HepG2 (cell line): ENCODE data around the gene REPS2. TPM values are rescaled to one million over a fixed set of nuclear protein-coding genes. Genes with fewer than 3 reads are reported as not detected.

ENCODE experiments used
- ATAC-seq: fragments of 200-7000 bp; cut with Tn5 transposase; 3 replicates; pipeline ENCODE4 v1.9.1; 2020; ENCODE audit warnings: mild to moderate bottlenecking, moderate library complexity
- BruUV-seq: library from RNA; stranded (reverse); fragments of 400-500 nt; replicated peaks from 2 replicates; lab custom pipeline; 2021; lab: Mats Ljungman, UMichigan
- CTCF ChIA-PET: fragments of 300-600 bp; formaldehyde crosslinking; extraction: SDS; loops from one replicate; lab custom pipeline; 2021; ENCODE audit warnings: low total read pairs, inconsistent platforms, low intra/inter-chr PET ratio; lab: Yijun Ruan, JAX
- POLR2A ChIA-PET: fragments of 350-600 bp; sonication (Branson Sonifier 250); formaldehyde crosslinking; loops from one replicate; lab custom pipeline; 2020; ENCODE audit warnings: antibody characterized with exemption, inconsistent platforms; lab: Yijun Ruan, JAX
- DNase-seq: peaks from one replicate; pipeline ENCODE4 v3.0.0-alpha.2; 2015; ENCODE audit warnings: low spot score
- FAIRE-seq: peaks from 3 replicates; lab custom pipeline; 2011; peaks lifted over from hg19 to GRCh38; lab: Jason Lieb, UNC
- H2AFZ ChIP-seq: one replicate; pipeline ENCODE4 v1.6.1; 2011; ENCODE audit warnings: low read length, inconsistent platforms
- H3K27ac ChIP-seq: fragments of 300-600 bp; 3 replicates; pipeline ENCODE4 v1.8.0; 2011; ENCODE audit warnings: mixed run types, mild to moderate bottlenecking, mixed read lengths, low read length, inconsistent platforms; ENCODE audit not compliant: insufficient read depth; ENCODE audit errors: extremely low read length
- H3K27me3 ChIP-seq, 2 experiments: fragments of 200-600 bp in 1 of 2; 2 replicates in 1 of 2; 3 replicates in 1 of 2; pipeline versions ENCODE4 v1.6.0 to v1.8.0; 2011; ENCODE audit warnings: low read length in 2 of 2, mild to moderate bottlenecking in 2 of 2, moderate library complexity in 2 of 2, inconsistent platforms in 1 of 2; ENCODE audit not compliant: insufficient read depth in 2 of 2, control insufficient read depth in 1 of 2
- H3K36me3 ChIP-seq, 2 experiments: fragments of 200-600 bp in 1 of 2; replicated peaks in 1 of 2; 2 replicates in 1 of 2; 3 replicates in 1 of 2; pipeline versions ENCODE4 v1.5.1 to v1.8.0; 2011; ENCODE audit warnings: low read length in 2 of 2, inconsistent platforms in 1 of 2; ENCODE audit not compliant: insufficient read depth in 2 of 2, control insufficient read depth in 1 of 2
- H3K4me1 ChIP-seq: 2 replicates; pipeline ENCODE4 v1.5.1; 2012; ENCODE audit warnings: low read length, inconsistent platforms; ENCODE audit not compliant: insufficient read depth
- H3K4me2 ChIP-seq: 2 replicates; pipeline ENCODE4 v1.6.0; 2011; ENCODE audit warnings: low read depth, low read length, inconsistent platforms
- H3K4me3 ChIP-seq, 3 experiments: fragments of 200-600 bp in 1 of 3; sonication (generic), shearing (Covaris generic) in 1 of 3; replicated peaks in 1 of 3; 2 replicates each; pipeline ENCODE4 v1.5.1; 2011 to 2016; ENCODE audit warnings: low read length in 3 of 3, inconsistent platforms in 2 of 3, low read depth in 2 of 3, mild to moderate bottlenecking in 2 of 3, control low read depth in 1 of 3, mixed read lengths in 1 of 3; ENCODE audit not compliant: insufficient read depth in 1 of 3
- H3K79me2 ChIP-seq: one replicate; pipeline ENCODE4 v1.6.1; 2011; ENCODE audit warnings: low read length, inconsistent platforms; ENCODE audit not compliant: insufficient read depth
- H3K9ac ChIP-seq: 2 replicates; pipeline ENCODE4 v1.6.0; 2011; ENCODE audit warnings: mild to moderate bottlenecking, low read depth, low read length, inconsistent platforms; ENCODE audit not compliant: insufficient read depth
- H3K9me3 ChIP-seq: 2 replicates; pipeline ENCODE4 v1.5.1; 2012; ENCODE audit warnings: mild to moderate bottlenecking, low read length
- H4K20me1 ChIP-seq: 2 replicates; pipeline ENCODE4 v1.6.0; 2011; ENCODE audit warnings: inconsistent platforms, mild to moderate bottlenecking, low read length, moderate library complexity; ENCODE audit not compliant: insufficient read depth
- ARHGAP35 ChIP-seq: sonication (generic); formaldehyde crosslinking; IDR thresholded peaks from 2 replicates; pipeline ENCODE4 v1.9.0; 2022; ENCODE audit warnings: mild to moderate bottlenecking, inconsistent platforms, moderate library complexity, missing genetic modification reagents, borderline replicate concordance
- HMGA1 ChIP-seq: sonication (generic); formaldehyde crosslinking; conservative IDR thresholded peaks from 2 replicates; pipeline ENCODE4 v1.4.0; 2020; ENCODE audit warnings: missing genetic modification reagents
- KDM1A ChIP-seq: IDR thresholded peaks from 2 replicates; pipeline ENCODE4 v1.6.1; 2016; ENCODE audit warnings: missing compliant biosample characterization
- MLLT10 ChIP-seq: sonication (generic); formaldehyde crosslinking; IDR thresholded peaks from 2 replicates; pipeline ENCODE4 v1.4.0; 2020; ENCODE audit warnings: missing genetic modification reagents
- NFE2L1 ChIP-seq: sonication (generic); formaldehyde crosslinking; IDR thresholded peaks from 2 replicates; pipeline ENCODE4 v1.4.0; 2020; ENCODE audit warnings: missing genetic modification reagents, mild to moderate bottlenecking, borderline replicate concordance
- POLR2A ChIP-seq, 2 experiments: IDR thresholded peaks; 2 replicates each; pipeline ENCODE4 v1.6.1; 2011; ENCODE audit warnings: low read depth in 2 of 2, low read length in 2 of 2, mild to moderate bottlenecking in 1 of 2, moderate library complexity in 1 of 2; ENCODE audit not compliant: insufficient read depth in 1 of 2
- SIN3B ChIP-seq: fragments of 150-350 bp; IDR thresholded peaks from 2 replicates; pipeline ENCODE4 v1.6.1; 2014; ENCODE audit warnings: low read length
- WIZ ChIP-seq: sonication (generic); formaldehyde crosslinking; IDR thresholded peaks from 2 replicates; pipeline ENCODE4 v1.5.1; 2020; ENCODE audit warnings: mild to moderate bottlenecking, missing genetic modification reagents
- ZNF234 ChIP-seq: sonication (generic); formaldehyde crosslinking; conservative IDR thresholded peaks from 2 replicates; pipeline ENCODE4 v1.5.1; 2020; ENCODE audit warnings: mild to moderate bottlenecking, missing genetic modification reagents
- ZNF619 ChIP-seq: sonication (generic); formaldehyde crosslinking; IDR thresholded peaks from 2 replicates; pipeline ENCODE4 v1.4.0; 2020; ENCODE audit warnings: mild to moderate bottlenecking, missing genetic modification reagents
- WGBS: methylation state at CpG from one replicate; pipeline ENCODE4 v1.1.6; 2017; ENCODE audit warnings: low lambda C conversion rate; 5-methylcytosine and 5-hydroxymethylcytosine counted together
- in situ Hi-C: cut with HindIII; loops from 2 replicates; pipeline ENCODE4 v1.10.0; 2017; ENCODE audit warnings: low pct_unique_long_range_greater_than_20kb; ENCODE audit not compliant: extremely low pct_ligation_motif_present
- intact Hi-C: fragments of 100-400 bp; cut with micrococcal nuclease; formaldehyde crosslinking; loops from one replicate; pipeline ENCODE4 v1.10.0; 2022; ENCODE audit not compliant: unreplicated experiment
- polyA plus RNA-seq, 8 experiments: library from polyadenylated mRNA; depleted of rRNA in 3 of 8; stranded (reverse) in 7 of 8; unstranded in 1 of 8; fragments of >200 nt; fragmentation: Illumina TruSeq in 4 of 8; extraction: Trizol in 4 of 8; gene quantifications; 2 replicates each; pipeline versions ENCODE4 v1.2.1 to v1.2.3, GENCODE V29; 2011 to 2016; ENCODE audit warnings: low read depth in 4 of 8, missing spikeins in 1 of 8, mixed read lengths in 1 of 8; ENCODE audit not compliant: insufficient read depth in 1 of 8
- total RNA-seq, 5 experiments: library from RNA; depleted of rRNA; stranded (reverse); fragments of >200 nt; fragmentation: Illumina TruSeq; extraction: Trizol; gene quantifications; 2 replicates each; pipeline ENCODE4 v1.2.3, GENCODE V29; 2016; ENCODE audit warnings: low read depth in 1 of 5
- TF ChIP-seq, protein P1 (sequence below): sonication (generic); formaldehyde crosslinking; IDR thresholded peaks from 2 replicates; pipeline ENCODE4 v1.4.0; 2020; ENCODE audit warnings: missing genetic modification reagents, borderline replicate concordance
- TF ChIP-seq, protein P2 (sequence below): sonication (generic); formaldehyde crosslinking; IDR thresholded peaks from 2 replicates; pipeline ENCODE4 v1.5.0; 2020; ENCODE audit warnings: missing genetic modification reagents, mild to moderate bottlenecking, borderline replicate concordance
- TF ChIP-seq, protein P3 (sequence below): sonication (generic); formaldehyde crosslinking; conservative IDR thresholded peaks from 2 replicates; pipeline ENCODE4 v1.8.0; 2022; ENCODE audit warnings: missing genetic modification reagents

REPS2 gene
- total and polyA plus RNA-seq, 2 of the 13 experiments (the other 11 are each of a cell fraction or from before 2014, with no cell fraction given), result 0.05 to 0.58 TPM

DNA sequence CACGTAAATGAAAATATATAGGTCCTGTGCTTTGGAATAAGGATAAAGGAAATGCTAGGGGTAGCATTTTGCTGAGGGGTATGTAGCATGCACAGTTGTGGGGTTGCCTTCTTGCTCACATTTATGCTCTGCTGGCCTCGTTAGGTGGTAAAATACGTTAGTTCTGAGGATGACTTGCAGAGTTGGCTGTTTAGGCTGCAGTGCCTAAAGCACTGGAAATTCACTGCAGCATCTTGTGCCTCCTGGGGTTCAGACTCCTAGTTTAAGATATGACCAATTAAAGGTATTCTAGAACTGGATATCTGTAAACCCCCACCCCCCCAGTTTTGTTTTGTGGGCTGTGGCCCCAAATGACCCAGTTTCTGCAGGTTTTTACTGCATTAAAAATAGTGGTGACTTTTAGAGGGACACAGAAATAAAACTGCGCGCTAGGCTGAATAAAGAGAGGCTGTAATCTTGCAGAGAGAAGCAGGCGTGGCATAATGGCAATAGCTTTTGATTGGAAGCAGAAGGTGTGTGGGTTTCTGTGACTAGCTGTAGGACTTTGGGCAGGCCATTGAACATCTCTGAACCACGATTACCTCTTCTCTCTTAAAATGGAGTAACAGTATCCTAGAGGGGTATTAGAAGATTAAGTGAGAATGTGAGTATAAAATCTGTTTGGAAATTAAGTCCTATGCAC is 79.3 kb downstream of the REPS2 start:
- no peak overlapping the region for H3K4me3 ChIP-seq
- DNase-seq, result no peak
- no peak overlapping the region for H3K4me2 ChIP-seq
- H3K79me2 ChIP-seq, result no peaks in the 10 kb centered on the region
- no peak for ATAC-seq
- intact Hi-C loops, result no loop called here
- H2AFZ ChIP-seq, result no peak overlapping the region
- H4K20me1 ChIP-seq, result no peaks in the 10 kb centered on the region
- BruUV-seq, result no TSS peak
- WGBS, result 71% methylated on average over 5 of the region's 7 CpGs
- no peak for TF ChIP-seq KDM1A
- TF ChIP-seq, protein P1, sequence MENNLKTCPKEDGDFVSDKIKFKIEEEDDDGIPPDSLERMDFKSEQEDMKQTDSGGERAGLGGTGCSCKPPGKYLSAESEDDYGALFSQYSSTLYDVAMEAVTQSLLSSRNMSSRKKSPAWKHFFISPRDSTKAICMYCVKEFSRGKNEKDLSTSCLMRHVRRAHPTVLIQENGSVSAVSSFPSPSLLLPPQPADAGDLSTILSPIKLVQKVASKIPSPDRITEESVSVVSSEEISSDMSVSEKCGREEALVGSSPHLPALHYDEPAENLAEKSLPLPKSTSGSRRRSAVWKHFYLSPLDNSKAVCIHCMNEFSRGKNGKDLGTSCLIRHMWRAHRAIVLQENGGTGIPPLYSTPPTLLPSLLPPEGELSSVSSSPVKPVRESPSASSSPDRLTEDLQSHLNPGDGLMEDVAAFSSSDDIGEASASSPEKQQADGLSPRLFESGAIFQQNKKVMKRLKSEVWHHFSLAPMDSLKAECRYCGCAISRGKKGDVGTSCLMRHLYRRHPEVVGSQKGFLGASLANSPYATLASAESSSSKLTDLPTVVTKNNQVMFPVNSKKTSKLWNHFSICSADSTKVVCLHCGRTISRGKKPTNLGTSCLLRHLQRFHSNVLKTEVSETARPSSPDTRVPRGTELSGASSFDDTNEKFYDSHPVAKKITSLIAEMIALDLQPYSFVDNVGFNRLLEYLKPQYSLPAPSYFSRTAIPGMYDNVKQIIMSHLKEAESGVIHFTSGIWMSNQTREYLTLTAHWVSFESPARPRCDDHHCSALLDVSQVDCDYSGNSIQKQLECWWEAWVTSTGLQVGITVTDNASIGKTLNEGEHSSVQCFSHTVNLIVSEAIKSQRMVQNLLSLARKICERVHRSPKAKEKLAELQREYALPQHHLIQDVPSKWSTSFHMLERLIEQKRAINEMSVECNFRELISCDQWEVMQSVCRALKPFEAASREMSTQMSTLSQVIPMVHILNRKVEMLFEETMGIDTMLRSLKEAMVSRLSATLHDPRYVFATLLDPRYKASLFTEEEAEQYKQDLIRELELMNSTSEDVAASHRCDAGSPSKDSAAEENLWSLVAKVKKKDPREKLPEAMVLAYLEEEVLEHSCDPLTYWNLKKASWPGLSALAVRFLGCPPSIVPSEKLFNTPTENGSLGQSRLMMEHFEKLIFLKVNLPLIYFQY, result no peak
- TF ChIP-seq, protein P2, sequence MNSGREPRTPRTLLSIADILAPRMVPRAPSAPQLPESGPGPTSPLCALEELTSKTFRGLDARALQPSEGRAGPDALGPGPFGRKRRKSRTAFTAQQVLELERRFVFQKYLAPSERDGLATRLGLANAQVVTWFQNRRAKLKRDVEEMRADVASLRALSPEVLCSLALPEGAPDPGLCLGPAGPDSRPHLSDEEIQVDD (CRISPR knock-in tag), result no peak
- TF ChIP-seq MLLT10, result no peak
- TF ChIP-seq NFE2L1 (CRISPR knock-in tag), result no peak
- no peak for TF ChIP-seq POLR2A (IDR thresholded peaks at IDR 0.05; ENCODE audit: insufficient read depth in 1 of 2, low read depth in 2 of 2, low read length in 2 of 2)
- no peak for TF ChIP-seq ARHGAP35 (CRISPR knock-in tag)
- TF ChIP-seq WIZ, result no peak
- TF ChIP-seq ZNF619 (CRISPR knock-in tag), result no peak
- TF ChIP-seq ZNF234 (CRISPR knock-in tag), result no peak
- no peak for TF ChIP-seq SIN3B
- no peak for TF ChIP-seq HMGA1
- TF ChIP-seq, protein P3, sequence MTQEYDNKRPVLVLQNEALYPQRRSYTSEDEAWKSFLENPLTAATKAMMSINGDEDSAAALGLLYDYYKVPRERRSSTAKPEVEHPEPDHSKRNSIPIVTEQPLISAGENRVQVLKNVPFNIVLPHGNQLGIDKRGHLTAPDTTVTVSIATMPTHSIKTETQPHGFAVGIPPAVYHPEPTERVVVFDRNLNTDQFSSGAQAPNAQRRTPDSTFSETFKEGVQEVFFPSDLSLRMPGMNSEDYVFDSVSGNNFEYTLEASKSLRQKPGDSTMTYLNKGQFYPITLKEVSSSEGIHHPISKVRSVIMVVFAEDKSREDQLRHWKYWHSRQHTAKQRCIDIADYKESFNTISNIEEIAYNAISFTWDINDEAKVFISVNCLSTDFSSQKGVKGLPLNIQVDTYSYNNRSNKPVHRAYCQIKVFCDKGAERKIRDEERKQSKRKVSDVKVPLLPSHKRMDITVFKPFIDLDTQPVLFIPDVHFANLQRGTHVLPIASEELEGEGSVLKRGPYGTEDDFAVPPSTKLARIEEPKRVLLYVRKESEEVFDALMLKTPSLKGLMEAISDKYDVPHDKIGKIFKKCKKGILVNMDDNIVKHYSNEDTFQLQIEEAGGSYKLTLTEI (CRISPR knock-in tag), result no peak
- TF ChIP-seq, all 625 proteins: peak for 0
- H3K27me3 ChIP-seq, result no peaks in the 10 kb centered on the region
- no peak overlapping the region for H3K27ac ChIP-seq
- ChIA-PET POLR2A (no interaction called here), CTCF (no interaction called here)
- FAIRE-seq, result no peak
- H3K9me3 ChIP-seq, result no peaks in the 10 kb centered on the region
- no peaks in the 10 kb centered on the region for H3K4me1 ChIP-seq
- no peak overlapping the region for H3K9ac ChIP-seq
- in situ Hi-C loops, result no loop called here
- H3K36me3 ChIP-seq, result no peaks in the 10 kb centered on the region
